Bone marrow (tissue), 2 donors: ENCODE results near the gene DNASE1L1.
A peak's percentile ranks its signal among the peaks of the same experiment; 100 is the strongest.
"Not testable (repeated sequence)": the region's sequence is repeated elsewhere in the genome, so short reads cannot be mapped to it uniquely, and the experiment has no call there.

Experiments
- DNase-seq, 2 donors: peaks; one replicate each; lab custom pipeline; 2025; lab: John Stamatoyannopoulos, UW

DNASE1L1 gene

GRCh38 chrX:154403858-154404257, 5.2 kb downstream of the DNASE1L1 start:
- no peak for DNase-seq

- DNase-seq = no peak
Observed at GRCh38 chrX:154403192-154403591, 5.9 kb downstream of the DNASE1L1 start.

- no peak for DNase-seq
Observed at GRCh38 chrX:154402622-154403127, 6.4 kb downstream of the DNASE1L1 start.

- DNase-seq = no peak
Observed at GRCh38 chrX:154401918-154402621, 7.0 kb downstream of the DNASE1L1 start.

GRCh38 chrX:154401045-154401799, 7.8 kb downstream of the DNASE1L1 start:
- no peak for DNase-seq

GRCh38 chrX:154400369-154400817, 8.7 kb downstream of the DNASE1L1 start:
- not testable (repeated sequence) for DNase-seq

GRCh38 chrX:154399527-154400368, 9.3 kb downstream of the DNASE1L1 start:
- DNase-seq = no peak

GRCh38 chrX:154398668-154399526, 10.2 kb downstream of the DNASE1L1 start:
- peak; percentile 46 to 54 for DNase-seq

- DNase-seq = peak; percentile 62 to 87
Observed at GRCh38 chrX:154397888-154398667, 11.0 kb downstream of the DNASE1L1 start, which contains the start of gene RPL10. Gene RPL10 (plus strand): TSS chrX:154398377. CDS start chrX:154398520, 143 bp downstream.

GRCh38 chrX:154396973-154397887, 11.8 kb downstream of the DNASE1L1 start:
- DNase-seq = peak in 1 of 2 donors; percentile 62

GRCh38 chrX:154396363-154396762, 12.7 kb downstream of the DNASE1L1 start:
- not testable (repeated sequence) for DNase-seq

- DNase-seq = not testable (repeated sequence)
Observed at GRCh38 chrX:154389812-154390747, 19.0 kb downstream of the DNASE1L1 start.

GRCh38 chrX:154388649-154389048, 20.4 kb downstream of the DNASE1L1 start:
- DNase-seq = not testable (repeated sequence)

- DNase-seq = not testable (repeated sequence)
Observed at GRCh38 chrX:154388094-154388493, 21.0 kb downstream of the DNASE1L1 start.

GRCh38 chrX:154384284-154384892, 24.7 kb downstream of the DNASE1L1 start:
- DNase-seq = no peak

- DNase-seq = no peak
Observed at GRCh38 chrX:154383359-154384283, 25.4 kb downstream of the DNASE1L1 start.
